ENCODE results near the gene GRWD1. TPM values are rescaled to one million over a fixed set of nuclear protein-coding genes. Genes with fewer than 3 reads are reported as not detected.

The GRWD1 gene
- total RNA-seq, 2 donors from 2014 or later: 26.2 to 39.7 TPM

GRCh38 chr19:48398102-48398374 is 47.7 kb upstream of the GRWD1 start:
- no peak for DNase-seq (ENCODE audit: low spot score)
- 4% methylated on average over 17 of the region's 17 CpGs for WGBS

DNA sequence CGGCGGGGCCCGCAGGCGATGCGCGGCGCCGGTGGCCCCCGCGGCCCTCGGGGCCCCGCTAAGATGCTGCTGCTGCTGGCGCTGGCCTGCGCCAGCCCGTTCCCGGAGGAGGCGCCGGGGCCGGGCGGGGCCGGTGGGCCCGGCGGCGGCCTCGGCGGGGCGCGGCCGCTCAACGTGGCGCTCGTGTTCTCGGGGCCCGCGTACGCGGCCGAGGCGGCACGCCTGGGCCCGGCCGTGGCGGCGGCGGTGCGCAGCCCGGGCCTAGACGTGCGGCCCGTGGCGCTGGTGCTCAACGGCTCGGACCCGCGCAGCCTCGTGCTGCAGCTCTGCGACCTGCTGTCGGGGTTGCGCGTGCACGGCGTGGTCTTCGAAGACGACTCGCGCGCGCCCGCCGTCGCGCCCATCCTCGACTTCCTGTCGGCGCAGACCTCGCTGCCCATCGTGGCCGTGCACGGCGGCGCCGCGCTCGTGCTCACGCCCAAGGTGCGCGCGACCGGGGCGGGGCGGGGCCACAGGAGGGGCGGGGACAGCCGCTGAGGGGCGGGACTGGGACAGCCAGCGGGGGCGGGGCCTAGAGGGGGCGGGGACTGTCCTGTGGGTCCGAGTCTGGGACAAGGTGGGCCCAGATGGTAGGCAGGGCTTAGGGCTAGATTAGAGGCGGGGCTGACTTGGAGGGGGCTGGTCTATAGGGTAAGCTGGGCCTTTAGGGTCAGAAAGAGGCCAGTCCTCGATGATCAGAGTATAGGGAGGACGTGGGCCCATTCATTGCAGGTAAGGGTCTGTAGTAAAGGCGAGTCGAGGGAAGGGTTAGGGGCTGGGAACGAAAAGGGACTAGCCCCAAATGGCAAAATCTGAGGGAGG is 47.2 kb upstream of the GRWD1 start:
- WGBS: 16% methylated on average over 38 of the region's 104 CpGs
- H3K27me3 ChIP-seq (replicated peaks; ENCODE audit: insufficient read depth): peaks cover 2% of the 10 kb centered on the region

More at GRCh38 chr19:48398102-48398374, 47.7 kb upstream of the GRWD1 start:
- peak overlapping the region; percentile 21 to 35 for H3K4me3 ChIP-seq
- no peak overlapping the region for H3K27ac ChIP-seq
- no peak for TF ChIP-seq POLR2AphosphoS5 (IDR thresholded peaks at IDR 0.05)
- no peak for TF ChIP-seq POLR2A (IDR thresholded peaks at IDR 0.05)
- TF ChIP-seq CTCF (IDR thresholded peaks at IDR 0.05): no peak
- no peaks in the 10 kb centered on the region for H3K36me3 ChIP-seq
- H3K4me1 ChIP-seq (replicated peaks): no peaks in the 10 kb centered on the region
- H3K9me3 ChIP-seq: no peaks in the 10 kb centered on the region
- intact Hi-C loops (cut with DNase I): no loop called here
- peaks cover 2% of the 10 kb centered on the region for H3K27me3 ChIP-seq (replicated peaks; ENCODE audit: insufficient read depth)

DNA sequence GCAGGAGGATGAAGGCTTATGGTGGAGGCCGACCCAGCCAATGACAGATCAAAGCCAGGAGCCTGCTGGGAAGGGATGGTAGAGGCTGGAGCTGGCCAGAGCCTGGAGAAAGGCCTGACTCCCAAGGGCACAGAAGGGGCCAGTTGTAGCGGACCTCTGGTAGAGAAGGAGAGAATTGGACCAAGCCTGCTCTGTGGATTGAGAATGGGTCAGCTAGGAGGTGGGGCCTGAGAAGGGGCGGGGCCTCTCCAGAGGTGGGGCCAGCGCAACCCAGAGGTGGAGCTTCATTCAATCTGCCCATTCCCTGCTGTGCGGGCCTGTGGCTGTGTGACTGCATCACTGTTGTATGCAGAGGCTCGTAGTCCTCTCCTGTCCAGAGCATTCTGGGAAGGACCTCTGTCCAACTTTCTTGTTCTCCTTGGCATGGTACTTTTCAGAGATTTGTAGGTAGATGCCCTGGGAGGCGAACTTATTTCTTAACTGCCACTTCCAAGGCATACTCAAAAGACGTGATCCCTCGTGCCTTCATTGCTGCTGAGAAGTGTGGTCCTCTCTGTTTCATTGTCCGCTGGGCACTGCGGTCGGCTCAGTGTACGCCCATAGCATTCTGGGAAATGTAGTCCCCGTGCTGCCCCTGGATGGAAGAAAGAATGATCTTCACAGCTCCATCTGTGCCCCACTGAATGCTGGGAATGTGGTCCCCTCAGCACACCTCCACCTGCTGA is 45.6 kb upstream of the GRWD1 start:
- H3K27me3 ChIP-seq (replicated peaks; ENCODE audit: insufficient read depth): peaks cover 2% of the 10 kb centered on the region

More for the DNA sequence above, 47.2 kb upstream of the GRWD1 start:
- no peaks in the 10 kb centered on the region for H3K36me3 ChIP-seq
- no peaks in the 10 kb centered on the region for H3K9me3 ChIP-seq
- intact Hi-C loops (cut with DNase I): no loop called here
- no peaks in the 10 kb centered on the region for H3K4me1 ChIP-seq (replicated peaks)
- peak overlapping the region; percentile 21 to 35 for H3K4me3 ChIP-seq
- H3K27ac ChIP-seq: no peak overlapping the region
- DNase-seq (ENCODE audit: low spot score): peak; percentile 44
- no peak for TF ChIP-seq POLR2AphosphoS5 (IDR thresholded peaks at IDR 0.05)
- TF ChIP-seq POLR2A (IDR thresholded peaks at IDR 0.05): peak; percentile 25

DNA sequence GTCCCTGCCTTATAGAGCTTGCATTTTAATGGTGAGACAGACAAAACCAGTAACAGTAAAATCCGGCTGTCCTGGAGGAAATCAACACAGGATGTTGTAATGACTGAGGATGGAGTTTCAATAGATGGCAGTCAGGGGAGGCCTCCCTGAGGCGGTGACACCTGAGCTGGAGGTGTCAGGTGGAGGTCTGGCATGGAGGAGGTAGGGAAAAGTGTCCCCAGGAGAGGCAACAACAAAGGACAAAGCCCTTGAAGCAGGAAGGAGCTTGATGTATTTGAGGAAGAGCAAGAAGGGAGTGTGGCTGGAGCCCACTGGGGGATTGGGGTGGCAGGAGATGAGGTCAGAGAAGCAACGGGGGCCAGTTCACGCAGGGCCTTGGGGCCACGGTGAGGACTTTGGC is 44.5 kb upstream of the GRWD1 start:
- WGBS: 58% methylated on average over 5 of the region's 5 CpGs
- H3K36me3 ChIP-seq: no peaks in the 10 kb centered on the region
- H3K27ac ChIP-seq: no peak overlapping the region
- no peak for DNase-seq (ENCODE audit: low spot score)
- intact Hi-C loops (cut with DNase I): no loop called here
- H3K4me3 ChIP-seq: no peak overlapping the region
- H3K4me1 ChIP-seq (replicated peaks): no peaks in the 10 kb centered on the region
- H3K27me3 ChIP-seq (replicated peaks; ENCODE audit: insufficient read depth): peaks cover under 1% of the 10 kb centered on the region
- TF ChIP-seq CTCF (IDR thresholded peaks at IDR 0.05) (no peak), POLR2A (IDR thresholded peaks at IDR 0.05) (no peak), POLR2AphosphoS5 (IDR thresholded peaks at IDR 0.05) (no peak)
- no peaks in the 10 kb centered on the region for H3K9me3 ChIP-seq

More for the DNA sequence above, 45.6 kb upstream of the GRWD1 start:
- H3K27ac ChIP-seq: no peak overlapping the region
- H3K4me3 ChIP-seq: no peak overlapping the region
- intact Hi-C loops (cut with DNase I): no loop called here
- H3K36me3 ChIP-seq: no peaks in the 10 kb centered on the region
- no peaks in the 10 kb centered on the region for H3K4me1 ChIP-seq (replicated peaks)
- H3K9me3 ChIP-seq: no peaks in the 10 kb centered on the region
- 61% methylated on average over 14 of the region's 14 CpGs for WGBS
- no peak for DNase-seq (ENCODE audit: low spot score)
- TF ChIP-seq POLR2AphosphoS5 (IDR thresholded peaks at IDR 0.05) (no peak), POLR2A (IDR thresholded peaks at IDR 0.05) (no peak)

GRCh38 chr19:48403606-48404005 is 42.2 kb upstream of the GRWD1 start:
- 33% methylated on average over 3 of the region's 3 CpGs for WGBS
- intact Hi-C loops (cut with DNase I): no loop called here
- Histone ChIP-seq H3K27me3 (replicated peaks; ENCODE audit: insufficient read depth) (no peaks in the 10 kb centered on the region), H3K4me1 (replicated peaks) (no peaks in the 10 kb centered on the region), H3K36me3 (no peaks in the 10 kb centered on the region), H3K9me3 (no peaks in the 10 kb centered on the region), H3K4me3 (no peak overlapping the region), H3K27ac (no peak overlapping the region)
- TF ChIP-seq CTCF (IDR thresholded peaks at IDR 0.05): no peak
- TF ChIP-seq POLR2A (IDR thresholded peaks at IDR 0.05): no peak
- TF ChIP-seq POLR2AphosphoS5 (IDR thresholded peaks at IDR 0.05): peak; percentile 57
- DNase-seq (ENCODE audit: low spot score): peak; percentile 46
